Uterus (tissue), 4 donors: ENCODE measurements around the gene NAV2. TPM values are rescaled to one million over a fixed set of nuclear protein-coding genes. Genes with fewer than 3 reads are reported as not detected.
"Not testable (repeated sequence)": the region's sequence is repeated elsewhere in the genome, so short reads cannot be mapped to it uniquely, and the experiment has no call there.

Source experiments
- DNase-seq, 2 donors: peaks; one replicate each; pipeline ENCODE4 v3.0.0-alpha.2; 2019 to 2020
- H3K27ac ChIP-seq, 2 donors: fragments of 200-600 bp; sonication (generic); 1 replicate in 1 of 2; 2 replicates in 1 of 2; pipeline ENCODE4 v1.5.1; 2016 to 2018
- H3K27me3 ChIP-seq, 2 donors: fragments of 200-600 bp; sonication (generic); one replicate each; pipeline ENCODE4 v1.5.1; 2018 to 2019; ENCODE audit warnings: control low read depth in 1 of 2
- H3K36me3 ChIP-seq, 2 donors: fragments of 200-600 bp; sonication (generic); one replicate each; pipeline ENCODE4 v1.5.1; 2019; ENCODE audit warnings: control low read depth in 1 of 2
- H3K4me1 ChIP-seq, 2 donors: fragments of 200-600 bp; sonication (generic); one replicate each; pipeline ENCODE4 v1.5.1; 2018 to 2019; ENCODE audit warnings: control low read depth in 1 of 2
- H3K4me3 ChIP-seq, 2 donors: fragments of 200-600 bp; sonication (generic); 1 replicate in 1 of 2; 2 replicates in 1 of 2; pipeline ENCODE4 v1.5.1; 2018 to 2019; ENCODE audit warnings: mild to moderate bottlenecking in 1 of 2
- H3K9me3 ChIP-seq, 2 donors: fragments of 200-600 bp; sonication (generic); one replicate each; pipeline ENCODE4 v1.5.1; 2019; ENCODE audit warnings: control low read depth in 1 of 2
- CTCF ChIP-seq, 4 experiments: fragments of 200-600 bp in 2 of 4; fragments of 450-650 bp in 2 of 4; sonication (generic) in 2 of 4; IDR thresholded peaks; one replicate each; pipeline ENCODE4 v1.5.1; 2016 to 2019; ENCODE audit warnings: antibody characterized with exemption in 4 of 4, mild to moderate bottlenecking in 2 of 4, moderate library complexity in 1 of 4
- POLR2A ChIP-seq, 2 donors: fragments of 450-650 bp; IDR thresholded peaks; one replicate each; pipeline ENCODE4 v1.6.1; 2016; ENCODE audit warnings: antibody characterized with exemption in 2 of 2, mild to moderate bottlenecking in 1 of 2, moderate library complexity in 1 of 2
- intact Hi-C: fragments of 100-400 bp; cut with DNase I; formaldehyde crosslinking; loops from one replicate; pipeline ENCODE4 v1.15.1; 2023; ENCODE audit warnings: low total_unique reads
- total RNA-seq, 4 donors: library from RNA; depleted of rRNA in 3 of 4; stranded (reverse); fragments of >200 nt in 3 of 4; gene quantifications; one replicate each; pipeline versions ENCODE4 v1.1.0 to v1.2.4, GENCODE V29; 2014 to 2023
- donor health status: DM: yes; HTN: yes; CAD: no.

Gene NAV2
- total RNA-seq, 4 donors from 2014 or later, result 2.6 to 31.6 (median 5.7) TPM

- H3K9me3 ChIP-seq, result no peaks in the 10 kb centered on the region
- no peaks in the 10 kb centered on the region for H3K4me1 ChIP-seq
- intact Hi-C loops, result no loop called here
- peak overlapping the region in 1 of 2 donors; percentile 19 for H3K27ac ChIP-seq
- no peak for TF ChIP-seq CTCF (IDR thresholded peaks at IDR 0.05)
- no peak for TF ChIP-seq POLR2A (IDR thresholded peaks at IDR 0.05)
- no peaks in the 10 kb centered on the region for H3K27me3 ChIP-seq
- no peak overlapping the region for H3K4me3 ChIP-seq
- DNase-seq, result no peak
- H3K36me3 ChIP-seq, result no peaks in the 10 kb centered on the region
These were observed 244.8 kb downstream of the NAV2 start for GRCh38 chr11:19957294-19957943.

GRCh38 chr11:19958204-19958603, 245.6 kb downstream of the NAV2 start:
- H3K27ac ChIP-seq, result peak overlapping the region in 1 of 2 donors; percentile 19
- no peaks in the 10 kb centered on the region for H3K9me3 ChIP-seq
- H3K4me1 ChIP-seq, result no peaks in the 10 kb centered on the region
- H3K4me3 ChIP-seq, result no peak overlapping the region
- H3K27me3 ChIP-seq, result no peaks in the 10 kb centered on the region
- intact Hi-C loops, result no loop called here
- TF ChIP-seq POLR2A (IDR thresholded peaks at IDR 0.05) (no peak), CTCF (IDR thresholded peaks at IDR 0.05) (no peak)
- no peak for DNase-seq
- no peaks in the 10 kb centered on the region for H3K36me3 ChIP-seq

- no peak for DNase-seq
- Histone ChIP-seq H3K27ac (no peak overlapping the region), H3K4me1 (no peaks in the 10 kb centered on the region), H3K4me3 (no peak overlapping the region), H3K36me3 (no peaks in the 10 kb centered on the region), H3K27me3 (no peaks in the 10 kb centered on the region), H3K9me3 (no peaks in the 10 kb centered on the region)
- intact Hi-C loops, result no loop called here
- TF ChIP-seq CTCF (IDR thresholded peaks at IDR 0.05), result no peak
- no peak for TF ChIP-seq POLR2A (IDR thresholded peaks at IDR 0.05)
These were observed 246.6 kb downstream of the NAV2 start for GRCh38 chr11:19959210-19959609.

- Histone ChIP-seq H3K36me3 (no peaks in the 10 kb centered on the region), H3K9me3 (no peaks in the 10 kb centered on the region), H3K4me1 (no peaks in the 10 kb centered on the region), H3K27me3 (no peaks in the 10 kb centered on the region), H3K27ac (peak overlapping the region in 1 of 2 donors; percentile 50), H3K4me3 (no peak overlapping the region)
- DNase-seq, result no peak
- no peak for TF ChIP-seq CTCF (IDR thresholded peaks at IDR 0.05)
- no peak for TF ChIP-seq POLR2A (IDR thresholded peaks at IDR 0.05)
- intact Hi-C loops, result no loop called here
These were observed 247.0 kb downstream of the NAV2 start for GRCh38 chr11:19959648-19960059.

- peak overlapping the region; percentile 18 to 69 for H3K27ac ChIP-seq
- intact Hi-C loops, H3K9me3 ChIP-seq, H3K4me3 ChIP-seq, H3K27me3 ChIP-seq, H3K4me1 ChIP-seq, H3K36me3 ChIP-seq, DNase-seq: not testable (repeated sequence)
These were observed 247.8 kb downstream of the NAV2 start for GRCh38 chr11:19960410-19960809.

GRCh38 chr11:19961225-19961624, 248.6 kb downstream of the NAV2 start:
- intact Hi-C loops, result no loop called here
- H3K4me1 ChIP-seq, result no peaks in the 10 kb centered on the region

More at GRCh38 chr11:19961225-19961624, 248.6 kb downstream of the NAV2 start:
- DNase-seq, result peak in 1 of 2 donors; percentile 55
- H3K4me3 ChIP-seq, result no peak overlapping the region
- H3K27me3 ChIP-seq, result no peaks in the 10 kb centered on the region
- TF ChIP-seq POLR2A (IDR thresholded peaks at IDR 0.05), result no peak
- TF ChIP-seq CTCF (IDR thresholded peaks at IDR 0.05), result no peak
- peak overlapping the region; percentile 69 to 73 for H3K27ac ChIP-seq
- H3K9me3 ChIP-seq, result no peaks in the 10 kb centered on the region
- H3K36me3 ChIP-seq, result no peaks in the 10 kb centered on the region
